Activated CD8-positive, alpha-beta memory T cell treated with anti-CD3 and anti-CD28 coated beads for 1 hour (primary cell): Measurements from ENCODE around the gene RIPPLY3.

Experiments
- DNase-seq, 2 donors: peaks; one replicate each; pipeline ENCODE4 v3.0.0-alpha.2; 2020; ENCODE audit warnings: low read depth in 1 of 2; ENCODE audit errors: extremely low read depth in 1 of 2

Gene RIPPLY3, protein sequence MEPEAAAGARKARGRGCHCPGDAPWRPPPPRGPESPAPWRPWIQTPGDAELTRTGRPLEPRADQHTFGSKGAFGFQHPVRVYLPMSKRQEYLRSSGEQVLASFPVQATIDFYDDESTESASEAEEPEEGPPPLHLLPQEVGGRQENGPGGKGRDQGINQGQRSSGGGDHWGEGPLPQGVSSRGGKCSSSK

DNA sequence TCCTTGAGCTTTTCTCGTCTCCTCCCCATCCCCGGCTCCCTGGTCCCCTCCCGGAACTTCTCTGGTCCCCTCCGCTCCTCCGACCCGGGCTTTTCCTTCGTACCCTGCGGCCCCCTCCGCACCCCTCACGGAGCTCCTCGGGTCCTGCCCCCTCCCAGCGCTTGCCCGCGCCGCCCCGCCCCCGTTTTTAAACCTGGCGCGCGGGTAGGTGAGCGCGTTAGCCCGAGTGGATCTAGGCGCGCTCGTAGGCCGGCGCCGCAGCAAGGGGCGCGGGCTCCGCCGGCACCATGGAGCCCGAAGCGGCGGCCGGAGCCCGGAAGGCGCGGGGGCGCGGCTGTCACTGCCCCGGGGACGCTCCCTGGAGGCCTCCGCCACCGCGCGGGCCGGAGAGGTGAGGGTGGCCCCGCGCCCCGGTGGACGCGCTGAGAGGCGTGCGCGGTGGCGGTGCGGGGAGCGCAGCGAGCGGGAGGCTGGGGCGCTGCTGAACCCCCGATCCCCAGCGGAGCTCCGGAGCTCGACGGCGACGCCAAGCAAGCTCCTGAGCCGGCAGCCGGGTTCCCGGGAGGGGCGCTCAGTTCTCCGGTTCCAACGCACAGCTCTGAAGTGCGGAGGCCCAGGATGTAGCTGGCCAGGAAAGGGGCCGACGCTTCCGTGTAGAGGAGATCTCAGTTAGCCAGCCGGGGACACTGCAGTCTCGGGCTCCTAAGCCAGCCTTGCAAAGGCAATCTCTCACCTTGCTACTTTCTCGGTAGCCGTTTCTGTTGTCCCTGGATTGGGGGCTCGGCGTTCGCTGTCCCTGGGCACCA, at the start of gene RIPPLY3:
RIPPLY3 (plus strand) TSS at position 217 of the 806 bp plus-strand sequence; CDS start at position 288, 71 bp downstream.
- DNase-seq, result no peak

DNA sequence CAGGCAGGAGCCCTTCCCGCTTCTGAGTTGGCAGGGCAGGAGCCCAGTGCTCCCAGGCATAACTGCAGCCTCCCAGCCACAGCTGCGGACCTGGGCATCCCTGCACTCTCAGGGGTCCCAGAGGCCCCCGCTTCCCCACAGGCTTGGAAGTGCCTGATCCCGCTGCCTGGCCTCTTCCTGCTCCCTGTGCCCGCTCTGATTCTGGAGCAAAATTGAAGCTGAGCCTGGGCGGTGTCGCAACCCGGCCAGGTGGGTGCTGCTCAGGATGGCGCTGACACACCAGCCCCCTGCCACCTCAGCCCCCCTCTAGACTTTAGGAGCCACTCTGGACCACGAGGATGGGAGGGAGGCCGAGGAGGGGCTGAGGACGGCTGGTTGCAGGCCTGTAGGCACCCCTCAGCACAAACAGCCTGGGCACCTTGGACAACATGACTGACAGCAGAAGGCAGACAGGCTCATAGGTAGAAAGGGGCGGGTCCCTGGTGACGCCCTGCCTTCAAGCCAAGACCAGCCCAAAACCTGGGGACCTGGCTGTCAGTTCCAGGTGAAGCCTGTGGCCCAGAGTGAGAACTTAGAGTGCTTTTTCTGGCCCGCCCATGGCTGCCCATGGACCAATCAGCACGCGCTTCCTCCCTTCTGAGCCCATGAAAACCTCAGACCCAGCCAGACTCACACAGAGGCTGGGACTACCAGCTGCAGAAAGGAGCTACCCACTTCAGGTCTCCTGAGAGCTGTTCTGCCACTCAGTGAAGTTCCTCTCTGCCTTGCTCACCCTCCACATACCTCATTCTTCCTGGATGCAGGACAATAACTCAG, 47.3 kb upstream of the RIPPLY3 start:
- DNase-seq, result no peak

GRCh38 chr21:36960676-36961284, 45.7 kb upstream of the RIPPLY3 start:
- DNase-seq, result no peak

DNA sequence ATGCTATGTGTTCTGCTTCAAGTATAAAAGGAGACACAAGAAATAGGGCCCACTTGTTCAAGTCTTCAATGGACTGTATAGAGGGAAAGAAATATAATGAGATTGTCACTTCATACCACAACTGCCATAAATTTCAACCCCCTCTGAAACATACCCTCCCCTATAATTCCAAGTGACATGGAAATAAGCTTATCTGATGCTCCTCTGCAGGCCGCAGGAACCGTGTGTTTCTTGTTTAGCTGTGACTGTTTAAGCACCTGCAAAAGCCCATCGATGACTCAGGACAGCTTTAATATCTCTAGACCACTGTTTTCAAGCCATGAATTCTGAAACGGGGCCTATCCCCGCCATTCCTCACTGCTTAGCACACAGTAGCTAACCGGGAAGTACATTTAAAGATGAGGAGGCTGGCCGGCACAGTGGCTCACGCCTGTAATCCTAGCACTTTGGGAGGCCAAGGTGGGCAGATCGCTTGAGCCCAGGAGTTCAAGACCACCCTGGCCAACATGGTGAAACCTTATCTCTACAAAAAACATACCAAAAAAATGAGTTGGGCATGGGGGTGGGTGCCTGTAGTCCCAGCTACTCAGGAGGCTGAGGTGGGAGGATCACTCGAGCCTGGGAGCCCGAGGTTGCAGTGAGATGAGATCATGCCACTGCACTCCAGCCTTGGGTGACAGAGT, 44.3 kb upstream of the RIPPLY3 start:
- no peak for DNase-seq

- no peak for DNase-seq
Observed at GRCh38 chr21:36964398-36964797, 42.1 kb upstream of the RIPPLY3 start.

GRCh38 chr21:36964827-36965719, 41.4 kb upstream of the RIPPLY3 start:
- no peak for DNase-seq

DNA sequence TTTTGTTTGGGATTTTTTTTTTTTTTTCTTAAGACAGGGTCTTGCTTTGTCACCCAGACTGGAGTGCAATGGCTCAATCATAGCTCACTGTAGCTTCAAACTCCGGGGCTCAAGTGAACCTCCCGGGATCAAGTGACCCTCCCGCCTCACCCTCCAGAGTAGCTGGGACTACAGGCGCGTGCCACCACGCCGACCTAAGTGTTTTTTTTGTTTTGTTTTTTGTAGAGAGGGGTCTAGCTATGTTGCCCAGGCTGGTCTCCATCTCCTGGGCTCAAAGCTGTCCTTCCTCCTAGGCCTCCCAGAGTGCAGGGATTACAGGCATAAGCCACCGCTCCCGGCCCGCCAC, 40.8 kb upstream of the RIPPLY3 start:
- DNase-seq, result no peak

DNA sequence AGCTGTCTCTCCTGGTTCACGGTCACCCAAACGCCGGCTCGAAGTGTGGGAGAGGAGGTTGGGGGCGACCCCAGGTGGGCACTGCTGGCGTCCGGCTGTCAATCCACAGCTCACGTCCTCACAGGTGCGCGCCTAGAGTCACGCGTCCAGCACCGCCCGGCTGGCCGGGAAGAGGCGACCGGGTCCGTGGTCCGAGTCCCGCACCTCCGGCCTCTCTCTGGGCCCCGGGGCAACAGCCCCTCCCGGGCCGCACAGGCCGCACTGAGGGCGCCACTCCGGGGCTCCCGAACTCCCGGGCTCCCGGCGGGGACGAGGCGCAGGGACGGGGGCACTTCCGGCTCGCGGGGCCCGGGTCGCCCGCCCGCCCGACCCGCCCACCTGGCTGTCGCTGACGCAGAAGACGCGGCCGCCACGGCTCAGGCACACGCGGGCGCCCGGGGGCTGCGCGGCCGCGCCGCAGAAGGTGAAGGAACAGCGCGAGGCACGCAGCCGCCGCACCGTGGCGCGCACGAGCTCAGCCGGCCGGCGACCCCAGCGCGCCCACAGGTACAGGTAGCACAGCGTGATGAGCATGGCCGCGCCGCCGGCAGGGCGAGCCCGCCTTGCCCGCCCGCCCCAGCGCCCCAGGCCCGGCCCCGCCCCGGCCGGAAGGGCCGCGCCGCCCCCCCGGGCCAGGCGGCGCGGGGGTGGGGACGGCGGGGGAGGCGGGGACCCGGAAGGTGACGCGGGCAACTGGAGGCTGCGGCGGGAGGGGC, 40.3 kb upstream of the RIPPLY3 start, which contains the start of gene HLCS:
HLCS (minus strand) TSS at position 604 of the 755 bp plus-strand sequence; CDS start at position 573, 31 bp downstream.
- peak; percentile 45 to 65 for DNase-seq

GRCh38 chr21:36966821-36967768, 39.4 kb upstream of the RIPPLY3 start:
- no peak for DNase-seq

- no peak for DNase-seq
Observed at GRCh38 chr21:36968414-36968813, 38.1 kb upstream of the RIPPLY3 start.

DNA sequence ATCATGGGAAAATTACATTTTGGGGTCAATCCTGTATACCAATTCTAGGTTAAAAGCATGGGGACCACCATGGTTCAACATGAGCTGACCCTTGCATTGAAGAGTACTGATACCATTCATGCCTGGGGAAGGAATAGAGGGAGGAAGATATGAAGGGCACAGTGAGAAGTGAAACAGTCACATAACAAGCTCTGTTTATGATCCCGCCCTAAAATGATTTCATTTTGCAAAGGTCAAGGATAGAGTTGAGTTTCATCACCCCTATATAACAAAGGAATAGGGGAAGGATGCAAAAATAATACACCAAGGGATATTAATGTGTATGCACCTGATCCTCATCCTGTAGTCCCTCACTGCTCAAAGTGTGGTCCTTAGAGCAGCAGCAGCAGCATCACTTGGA, 37.5 kb upstream of the RIPPLY3 start:
- DNase-seq, result no peak

DNA sequence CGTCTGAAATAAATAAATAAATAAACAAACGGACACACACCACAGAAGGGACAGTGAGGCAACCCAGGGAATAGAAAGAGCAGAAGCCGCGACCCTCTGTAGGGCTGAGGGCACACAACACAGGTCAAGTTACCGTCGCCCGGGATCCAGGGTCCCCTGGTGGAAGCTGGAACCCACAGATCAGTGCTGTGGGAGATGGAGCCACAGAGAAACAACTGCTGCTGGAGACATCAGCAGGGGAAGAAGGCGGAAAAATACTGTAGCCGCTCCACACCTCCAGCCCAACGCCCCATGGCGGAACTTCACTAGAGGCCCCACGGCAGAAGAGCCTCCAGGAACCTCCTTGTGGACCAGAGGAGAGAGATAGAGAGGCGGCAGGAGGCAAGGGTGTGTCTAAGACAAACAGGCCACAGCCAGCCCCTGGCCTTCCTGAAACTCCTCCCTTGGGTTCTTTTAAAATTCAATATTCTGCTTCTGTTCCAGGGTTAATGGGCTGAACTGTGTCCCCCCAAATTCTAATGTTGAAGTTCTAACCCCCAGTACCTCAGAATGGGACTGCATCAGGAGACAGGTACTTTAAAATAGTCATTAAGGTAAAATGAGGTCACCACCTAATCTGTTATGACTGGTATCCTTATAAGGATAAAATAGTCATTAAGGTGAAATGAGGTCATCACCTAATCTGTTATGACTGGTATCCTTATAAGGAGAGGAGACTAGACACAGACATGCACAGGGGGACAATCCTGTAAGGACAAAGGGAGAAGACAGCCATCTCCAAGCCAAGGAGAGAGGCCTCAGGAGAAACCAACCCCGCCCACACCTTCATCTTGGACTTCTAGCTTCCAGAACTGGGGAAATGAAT, 32.3 kb upstream of the RIPPLY3 start:
- no peak for DNase-seq

GRCh38 chr21:36974851-36975192, 31.7 kb upstream of the RIPPLY3 start:
- DNase-seq, result no peak

DNA sequence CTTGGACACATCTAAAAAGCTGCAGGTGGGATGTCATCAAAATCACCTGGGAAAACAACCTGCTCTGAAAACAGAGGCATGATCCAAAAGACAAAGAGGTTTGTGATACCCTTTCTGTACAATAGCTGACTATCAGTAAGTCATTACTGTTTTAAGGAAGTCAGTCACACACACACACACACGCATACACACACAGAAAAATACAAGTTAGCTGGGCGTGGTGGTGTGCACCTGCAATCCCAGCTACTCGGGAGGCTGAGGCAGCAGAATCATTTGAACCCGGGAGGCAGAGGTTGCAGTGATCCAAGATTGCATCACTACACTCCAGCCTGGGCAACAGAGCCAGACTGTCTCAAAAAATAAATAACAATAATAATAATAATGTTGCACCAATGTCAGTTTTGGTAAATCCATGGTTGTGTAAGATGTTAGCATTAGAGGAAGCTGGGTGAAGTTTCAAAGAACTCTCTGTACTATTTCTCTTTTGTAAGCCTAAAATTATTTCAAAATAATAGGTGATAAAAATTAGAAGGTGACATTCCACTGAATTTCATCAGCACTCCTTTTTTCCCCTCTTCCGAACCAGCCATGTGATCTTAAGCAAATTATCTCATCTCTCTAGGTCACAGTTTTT, 30.2 kb upstream of the RIPPLY3 start:
- DNase-seq, result no peak

- DNase-seq, result no peak
Observed at GRCh38 chr21:36976882-36977651, 29.4 kb upstream of the RIPPLY3 start.
